H1 (cell line): ENCODE data around the gene RPS15. TPM values are rescaled to one million over a fixed set of nuclear protein-coding genes. Genes with fewer than 3 reads are reported as not detected.

Source experiments
- CTCF ChIA-PET: fragments of 300-600 bp; sonication (Branson Sonifier 250); formaldehyde crosslinking; loops from one replicate; lab custom pipeline; 2021; ENCODE audit not compliant: partially characterized antibody; lab: Charles Lee
- POLR2A ChIA-PET: fragments of 300-600 bp; sonication (Branson Sonifier 250); formaldehyde crosslinking; loops from one replicate; lab custom pipeline; 2021; ENCODE audit warnings: inconsistent platforms; ENCODE audit not compliant: partially characterized antibody; lab: Charles Lee
- DNase-seq, 2 experiments: peaks; one replicate each; pipeline versions ENCODE4 v3.0.0 to v3.0.0-alpha.2; 2010 to 2022; ENCODE audit warnings: low spot score in 2 of 2, low read depth in 1 of 2, mixed read lengths in 1 of 2
- FAIRE-seq: peaks from 2 replicates; lab custom pipeline; 2011; peaks lifted over from hg19 to GRCh38; lab: Jason Lieb, UNC
- H2AFZ ChIP-seq: 2 replicates; pipeline ENCODE4 v1.8.1; 2012; ENCODE audit warnings: low read length, inconsistent platforms
- H2AK5ac ChIP-seq: 2 replicates; pipeline ENCODE4 v1.6.1; 2013; ENCODE audit warnings: low read depth, low read length
- H2BK120ac ChIP-seq: replicated peaks from 2 replicates; pipeline ENCODE3; 2013; ENCODE audit warnings: low read depth, low read length, inconsistent platforms
- H2BK12ac ChIP-seq: 2 replicates; pipeline ENCODE4 v1.6.1; 2013; ENCODE audit warnings: low read depth, low read length
- H2BK15ac ChIP-seq: 2 replicates; pipeline ENCODE4 v1.6.1; 2013; ENCODE audit warnings: low read length
- H2BK20ac ChIP-seq: 2 replicates; pipeline ENCODE4 v1.6.1; 2013; ENCODE audit warnings: low read length
- H2BK5ac ChIP-seq: 2 replicates; pipeline ENCODE4 v1.6.1; 2013; ENCODE audit warnings: low read depth, low read length
- H3K14ac ChIP-seq: 2 replicates; pipeline ENCODE4 v1.6.1; 2013; ENCODE audit warnings: inconsistent platforms; ENCODE audit not compliant: insufficient read length
- H3K18ac ChIP-seq: 2 replicates; pipeline ENCODE4 v1.6.1; 2013; ENCODE audit warnings: low read length; ENCODE audit errors: extremely low read depth
- H3K23ac ChIP-seq: 2 replicates; pipeline ENCODE4 v1.6.1; 2013; ENCODE audit warnings: inconsistent platforms; ENCODE audit not compliant: insufficient read length
- H3K23me2 ChIP-seq: 2 replicates; pipeline ENCODE4 v1.6.1; 2013; ENCODE audit warnings: low read depth, low read length
- H3K27ac ChIP-seq: 2 replicates; pipeline ENCODE4 v1.6.1; 2011; ENCODE audit warnings: low read depth, low read length, inconsistent platforms
- H3K27me3 ChIP-seq, 4 experiments: replicated peaks in 1 of 4; 1 replicate in 1 of 4; 2 replicates in 3 of 4; pipeline versions ENCODE4 v1.6.1 to v1.8.1; 2011 to 2013; ENCODE audit warnings: low read length in 3 of 4, mild to moderate bottlenecking in 3 of 4, inconsistent platforms in 2 of 4, mixed read lengths in 2 of 4, moderate library complexity in 1 of 4; ENCODE audit not compliant: control insufficient read depth in 3 of 4, insufficient read depth in 3 of 4; ENCODE audit errors: extremely low read depth in 1 of 4
- H3K36me3 ChIP-seq, 4 experiments: 2 replicates each; pipeline versions ENCODE4 v1.6.1 to v1.8.1; 2011 to 2013; ENCODE audit warnings: mild to moderate bottlenecking in 4 of 4, low read length in 3 of 4, moderate library complexity in 2 of 4, control low read depth in 1 of 4, inconsistent platforms in 1 of 4; ENCODE audit not compliant: insufficient read depth in 4 of 4, control insufficient read depth in 2 of 4
- H3K4ac ChIP-seq: replicated peaks from 2 replicates; pipeline ENCODE3; 2013; ENCODE audit warnings: low read length, low read depth, mixed read lengths, inconsistent platforms; ENCODE audit not compliant: insufficient read length
- H3K4me1 ChIP-seq, 4 experiments: replicated peaks in 1 of 4; 1 replicate in 1 of 4; 2 replicates in 3 of 4; pipeline versions ENCODE4 v1.6.1 to v1.8.1; 2011 to 2013; ENCODE audit warnings: low read length in 3 of 4, inconsistent platforms in 2 of 4, mixed read lengths in 1 of 4; ENCODE audit not compliant: insufficient read depth in 4 of 4, control insufficient read depth in 3 of 4
- H3K4me2 ChIP-seq, 2 experiments: 2 replicates each; pipeline versions ENCODE4 v1.6.1 to v1.8.1; 2011 to 2013; ENCODE audit warnings: low read depth in 2 of 2, low read length in 2 of 2, control low read depth in 1 of 2, inconsistent platforms in 1 of 2, mild to moderate bottlenecking in 1 of 2; ENCODE audit not compliant: insufficient read depth in 1 of 2
- H3K4me3 ChIP-seq, 4 experiments: fragments of 200-600, 300-600 bp in 1 of 4; sonication (generic), shearing (Covaris generic), sonication (Bioruptor Twin) in 1 of 4; 2 replicates each; pipeline versions ENCODE4 v1.5.1 to v1.8.1; 2011 to 2016; ENCODE audit warnings: low read length in 4 of 4, low read depth in 3 of 4, control low read depth in 2 of 4, inconsistent platforms in 2 of 4, mild to moderate bottlenecking in 2 of 4, mixed read lengths in 1 of 4, moderate library complexity in 1 of 4; ENCODE audit not compliant: insufficient read depth in 2 of 4; ENCODE audit errors: extremely low read depth in 1 of 4
- H3K56ac ChIP-seq: replicated peaks from 2 replicates; pipeline ENCODE3; 2013; ENCODE audit warnings: low read depth, mild to moderate bottlenecking, mixed read lengths, low read length, inconsistent platforms; ENCODE audit not compliant: insufficient read length
- H3K79me1 ChIP-seq: 2 replicates; pipeline ENCODE4 v1.6.1; 2013; ENCODE audit warnings: low read depth, low read length, control low read depth
- H3K79me2 ChIP-seq, 2 experiments: 2 replicates each; pipeline versions ENCODE4 v1.6.1 to v1.8.1; 2012 to 2013; ENCODE audit warnings: low read length in 2 of 2, mild to moderate bottlenecking in 2 of 2, inconsistent platforms in 1 of 2; ENCODE audit not compliant: insufficient read depth in 2 of 2, control insufficient read depth in 1 of 2
- H3K9ac ChIP-seq, 4 experiments: replicated peaks in 1 of 4; 1 replicate in 1 of 4; 2 replicates in 3 of 4; pipeline versions ENCODE4 v1.6.1 to v1.8.1; 2011 to 2013; ENCODE audit warnings: low read depth in 3 of 4, low read length in 3 of 4, control low read depth in 2 of 4, mild to moderate bottlenecking in 2 of 4, moderate library complexity in 2 of 4, inconsistent platforms in 1 of 4; ENCODE audit errors: extremely low read depth in 1 of 4
- H3K9me3 ChIP-seq, 2 experiments: 2 replicates each; pipeline versions ENCODE4 v1.6.1 to v1.8.1; 2012 to 2013; ENCODE audit warnings: mild to moderate bottlenecking in 2 of 2, moderate library complexity in 2 of 2, control low read depth in 1 of 2, inconsistent platforms in 1 of 2, low read depth in 1 of 2, low read length in 1 of 2, mixed read lengths in 1 of 2; ENCODE audit not compliant: insufficient read depth in 2 of 2
- H4K20me1 ChIP-seq, 2 experiments: replicated peaks in 1 of 2; 2 replicates each; pipeline versions ENCODE3 to v1.8.1; 2011 to 2013; ENCODE audit warnings: inconsistent platforms in 2 of 2, low read length in 2 of 2, mild to moderate bottlenecking in 1 of 2; ENCODE audit not compliant: insufficient read depth in 2 of 2, control insufficient read depth in 1 of 2
- H4K5ac ChIP-seq: 2 replicates; pipeline ENCODE4 v1.6.1; 2013; ENCODE audit warnings: low read length, low read depth, mixed read lengths, inconsistent platforms; ENCODE audit not compliant: insufficient read length
- H4K8ac ChIP-seq: 2 replicates; pipeline ENCODE4 v1.8.0; 2013; ENCODE audit warnings: mild to moderate bottlenecking, moderate library complexity, low read length, inconsistent platforms; ENCODE audit not compliant: insufficient read depth; ENCODE audit errors: extremely low read depth
- H4K91ac ChIP-seq: replicated peaks from 2 replicates; pipeline ENCODE3; 2013; ENCODE audit warnings: low read length, mixed read lengths, inconsistent platforms; ENCODE audit not compliant: insufficient read length
- ATF2 ChIP-seq: IDR thresholded peaks from 2 replicates; pipeline ENCODE4 v1.6.1; 2012; ENCODE audit warnings: low read length, inconsistent platforms
- CBX5 ChIP-seq: fragments of 300-800, 300-1000 bp; sonication (generic); IDR thresholded peaks from 2 replicates; pipeline ENCODE4 v1.7.1; 2016; ENCODE audit warnings: antibody characterized with exemption, low read length, low read depth
- CEBPB ChIP-seq: IDR thresholded peaks from 2 replicates; pipeline ENCODE4 v1.6.1; 2012; ENCODE audit warnings: low read depth, low read length
- EZH2 ChIP-seq: fragments of 200-600 bp; sonication (generic); IDR thresholded peaks from 2 replicates; pipeline ENCODE4 v1.7.1; 2012; ENCODE audit warnings: low read depth, mild to moderate bottlenecking, moderate library complexity, low read length, inconsistent platforms; ENCODE audit not compliant: severe bottlenecking
- HDAC2 ChIP-seq, 2 experiments: fragments of 300-600 bp in 1 of 2; sonication (generic) in 1 of 2; IDR thresholded peaks; 2 replicates each; pipeline ENCODE4 v1.6.1; 2011 to 2012; ENCODE audit warnings: low read depth in 2 of 2, low read length in 2 of 2, mild to moderate bottlenecking in 2 of 2, moderate library complexity in 2 of 2, borderline replicate concordance in 1 of 2, inconsistent platforms in 1 of 2
- WGBS, 2 experiments: shearing (Covaris generic) in 1 of 2; methylation state at CpG; one replicate each; pipeline versions ENCODE4 v1.1.6 to v1.1.7; 2013 to 2015; ENCODE audit warnings: low lambda C conversion rate in 2 of 2, mixed read lengths in 2 of 2, inconsistent platforms in 1 of 2, low coverage in 1 of 2, missing lambda C conversion rate in 1 of 2; ENCODE audit not compliant: insufficient replicate concordance in 2 of 2, insufficient coverage in 1 of 2, insufficient read length in 1 of 2; ENCODE audit errors: extremely low coverage in 1 of 2, missing lambda C conversion rate in 1 of 2; 5-methylcytosine and 5-hydroxymethylcytosine counted together
- polyA plus RNA-seq, 7 experiments: library from polyadenylated mRNA; depleted of rRNA in 3 of 7; stranded (reverse) in 5 of 7; unstranded in 2 of 7; fragments of >200 nt in 5 of 7; fragments of 200-250 nt in 2 of 7; gene quantifications; 1 replicate in 5 of 7; 2 replicates in 1 of 7; 4 replicates in 1 of 7; pipeline versions ENCODE4 v1.2.1 to v1.2.3, GENCODE V29; 2011 to 2013; ENCODE audit warnings: missing spikeins in 2 of 7, mixed read lengths in 2 of 7
- total RNA-seq: library from RNA; stranded (reverse); fragmentation: NEBNext Ultra II Directional; extraction: Animal tissue kit (Norgen Biotek cat#: 25700); gene quantifications from 2 replicates; pipeline ENCODE4 v1.2.1, GENCODE V29; 2021

The RPS15 gene
- total and polyA plus RNA-seq, 2 of the 8 experiments (the other 6 are each of a cell fraction or from before 2014, with no cell fraction given): 1,562 to 3,890 TPM

- no peak overlapping the region for H3K18ac ChIP-seq
- H3K9me3 ChIP-seq: no peaks in the 10 kb centered on the region
- H3K4ac ChIP-seq: no peak overlapping the region
- TF ChIP-seq CBX5 (no peak), HDAC2 (IDR thresholded peaks at IDR 0.05; ENCODE audit: borderline replicate concordance in 1 of 2, low read depth in 2 of 2, low read length in 2 of 2) (no peak), CEBPB (no peak), ATF2 (no peak), EZH2 (no peak)
- H4K20me1 ChIP-seq: peaks cover 13 to 23% of the 10 kb centered on the region in 2 experiments
- H3K79me1 ChIP-seq: 0 out of 2 replicates have a peak, but pooled peaks cover 2% of the 10 kb centered on the region
- DNase-seq (no peak), FAIRE-seq (no peak)
- H4K8ac ChIP-seq: no peak overlapping the region
- CTCF ChIA-PET: no interaction called here
- no peak overlapping the region for H4K5ac ChIP-seq
- H3K14ac ChIP-seq: no peak overlapping the region
- H3K9ac ChIP-seq: no peak overlapping the region; a peak in 1 of 7 replicates
- no peak overlapping the region for H2BK20ac ChIP-seq
- POLR2A ChIA-PET: interaction anchor here (2.7 kb wide), 1 partner anchor 12 kb away, joined by 12 read pairs; no protein-coding TSS in a partner anchor
- 92% methylated on average over 17 of the region's 17 CpGs; no CpG with 5 or more reads in 1 of the 2 experiments for WGBS, 2 experiments
- no peak overlapping the region for H4K91ac ChIP-seq
- H2AFZ ChIP-seq: no peak overlapping the region
- H2BK12ac ChIP-seq: no peak overlapping the region
- H3K23me2 ChIP-seq: no peaks in the 10 kb centered on the region
- H3K27ac ChIP-seq: no peak overlapping the region; the same call in 1 of the 2 replicates
- no peak overlapping the region for H2BK15ac ChIP-seq
- peaks cover under 1 to 7% of the 10 kb centered on the region in 2 experiments; a peak in 3 of 4 replicates for H3K79me2 ChIP-seq
- no peaks in the 10 kb centered on the region for H3K4me1 ChIP-seq
- H3K4me2 ChIP-seq: no peak overlapping the region
- no peak overlapping the region for H3K56ac ChIP-seq
- H3K36me3 ChIP-seq: peaks cover 23 to 49% (median 41%) of the 10 kb centered on the region in 4 experiments; a peak in 7 of 8 replicates
- H2AK5ac ChIP-seq: no peak overlapping the region
- H2BK5ac ChIP-seq: no peak overlapping the region
- H3K4me3 ChIP-seq: no peak overlapping the region
- no peak overlapping the region for H2BK120ac ChIP-seq
- H3K23ac ChIP-seq: no peak overlapping the region
- no peaks in the 10 kb centered on the region for H3K27me3 ChIP-seq
Observed at GRCh38 chr19:1434040-1434366, 4.2 kb upstream of the RPS15 start.
